ENCODE results near the gene ARHGEF38. TPM values are rescaled to one million over a fixed set of nuclear protein-coding genes. Genes with fewer than 3 reads are reported as not detected.

The ARHGEF38 gene
- total and polyA plus RNA-seq, 9 donors: 0.12 to 1.3 (median 0.24) TPM; not detected in 5

DNA sequence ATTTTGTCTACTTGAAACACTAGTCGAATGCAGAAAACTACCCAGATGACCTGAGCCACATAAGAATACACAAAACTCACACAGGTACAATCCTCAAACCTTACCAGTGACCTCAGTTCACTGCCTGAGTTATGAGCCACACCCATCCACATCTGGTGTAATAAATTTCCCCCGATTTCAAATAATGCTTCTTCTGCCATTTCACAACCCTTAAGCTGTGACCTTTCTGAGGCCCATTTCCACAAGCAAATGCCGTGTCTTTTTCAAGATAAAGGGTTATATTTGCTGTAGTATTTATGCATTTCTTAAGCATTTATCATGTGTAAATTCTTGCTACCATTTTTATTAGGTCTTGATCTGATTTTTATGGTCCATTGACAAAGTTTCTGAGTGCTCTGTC lies 1.8 kb upstream of the ARHGEF38 start:
- no peak for DNase-seq
- H3K9me3 ChIP-seq: no peaks in the 10 kb centered on the region
- WGBS, 3 donors: 63 to 67% (median 64%) methylated on average over 3 of the region's 3 CpGs
- no peak overlapping the region for H3K4me3 ChIP-seq
- H3K4me1 ChIP-seq (ENCODE audit: insufficient read depth): no peaks in the 10 kb centered on the region
- no peaks in the 10 kb centered on the region for H3K27me3 ChIP-seq
- TF ChIP-seq EP300 (IDR thresholded peaks at IDR 0.05) (no peak), POLR2A (IDR thresholded peaks at IDR 0.05) (no peak)
- TF ChIP-seq, protein P1, sequence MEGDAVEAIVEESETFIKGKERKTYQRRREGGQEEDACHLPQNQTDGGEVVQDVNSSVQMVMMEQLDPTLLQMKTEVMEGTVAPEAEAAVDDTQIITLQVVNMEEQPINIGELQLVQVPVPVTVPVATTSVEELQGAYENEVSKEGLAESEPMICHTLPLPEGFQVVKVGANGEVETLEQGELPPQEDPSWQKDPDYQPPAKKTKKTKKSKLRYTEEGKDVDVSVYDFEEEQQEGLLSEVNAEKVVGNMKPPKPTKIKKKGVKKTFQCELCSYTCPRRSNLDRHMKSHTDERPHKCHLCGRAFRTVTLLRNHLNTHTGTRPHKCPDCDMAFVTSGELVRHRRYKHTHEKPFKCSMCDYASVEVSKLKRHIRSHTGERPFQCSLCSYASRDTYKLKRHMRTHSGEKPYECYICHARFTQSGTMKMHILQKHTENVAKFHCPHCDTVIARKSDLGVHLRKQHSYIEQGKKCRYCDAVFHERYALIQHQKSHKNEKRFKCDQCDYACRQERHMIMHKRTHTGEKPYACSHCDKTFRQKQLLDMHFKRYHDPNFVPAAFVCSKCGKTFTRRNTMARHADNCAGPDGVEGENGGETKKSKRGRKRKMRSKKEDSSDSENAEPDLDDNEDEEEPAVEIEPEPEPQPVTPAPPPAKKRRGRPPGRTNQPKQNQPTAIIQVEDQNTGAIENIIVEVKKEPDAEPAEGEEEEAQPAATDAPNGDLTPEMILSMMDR (IDR thresholded peaks at IDR 0.05): no peak
- intact Hi-C loops (cut with DNase I): no loop called here
- no peak overlapping the region for H3K27ac ChIP-seq
- H3K36me3 ChIP-seq: no peaks in the 10 kb centered on the region

DNA sequence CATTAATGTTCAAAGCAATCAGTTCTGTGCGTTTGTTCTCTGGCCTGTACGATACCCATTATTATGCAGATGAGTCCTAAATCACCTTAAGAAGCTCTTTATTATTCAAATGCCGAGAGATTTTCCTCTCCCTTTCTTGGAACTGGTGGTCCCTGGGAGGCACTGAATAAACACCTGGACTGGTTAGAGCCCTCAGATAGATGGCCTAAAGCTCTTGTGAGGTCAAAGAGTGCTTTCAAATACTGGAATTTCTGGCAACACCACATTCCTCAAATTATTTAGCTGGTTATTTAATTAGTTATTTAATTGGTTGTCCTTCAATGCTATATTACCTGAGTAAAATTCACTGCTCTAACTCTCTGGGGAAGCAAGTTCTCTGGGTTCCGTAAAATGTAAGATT lies 3.0 kb downstream of the ARHGEF38 start:
- Histone ChIP-seq H3K4me3 (no peak overlapping the region), H3K9me3 (no peaks in the 10 kb centered on the region), H3K27me3 (no peaks in the 10 kb centered on the region), H3K4me1 (ENCODE audit: insufficient read depth) (no peaks in the 10 kb centered on the region), H3K27ac (no peak overlapping the region), H3K36me3 (no peaks in the 10 kb centered on the region)
- intact Hi-C loops (cut with DNase I): no loop called here
- TF ChIP-seq EP300 (IDR thresholded peaks at IDR 0.05) (no peak), POLR2A (IDR thresholded peaks at IDR 0.05) (no peak)
- TF ChIP-seq, protein P1 (IDR thresholded peaks at IDR 0.05): no peak
- no peak for DNase-seq
- WGBS, 3 donors: 64 to 67% (median 65%) methylated on average over 4 of the region's 4 CpGs

DNA sequence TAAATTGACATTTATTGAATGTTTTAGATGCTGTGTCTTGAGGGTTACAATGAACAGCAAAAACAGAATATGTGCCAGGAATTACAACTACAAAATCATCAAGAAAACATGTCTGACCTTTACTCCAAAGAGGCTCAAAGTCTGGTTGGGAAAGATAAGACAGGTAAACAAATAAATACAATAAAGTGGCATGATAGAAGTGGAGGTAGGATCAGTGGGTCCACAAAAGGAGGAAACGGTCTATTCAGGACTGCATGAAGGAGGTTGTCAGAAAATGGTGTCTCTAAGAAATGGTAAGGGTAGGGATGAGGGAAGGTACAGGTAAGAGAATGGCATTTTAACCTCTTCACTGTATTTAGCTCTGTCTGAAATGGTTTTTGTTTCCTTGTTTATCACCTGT lies 3.8 kb downstream of the ARHGEF38 start:
- Histone ChIP-seq H3K4me3 (no peak overlapping the region), H3K9me3 (no peaks in the 10 kb centered on the region), H3K36me3 (no peaks in the 10 kb centered on the region), H3K4me1 (ENCODE audit: insufficient read depth) (no peaks in the 10 kb centered on the region), H3K27me3 (no peaks in the 10 kb centered on the region), H3K27ac (no peak overlapping the region)
- WGBS, 3 donors: 80 to 82% (median 82%) methylated on average over 1 of the region's 1 CpG
- intact Hi-C loops (cut with DNase I): no loop called here
- no peak for DNase-seq
- TF ChIP-seq, protein P1 (IDR thresholded peaks at IDR 0.05): no peak
- no peak for TF ChIP-seq POLR2A (IDR thresholded peaks at IDR 0.05)
- TF ChIP-seq EP300 (IDR thresholded peaks at IDR 0.05): no peak

DNA sequence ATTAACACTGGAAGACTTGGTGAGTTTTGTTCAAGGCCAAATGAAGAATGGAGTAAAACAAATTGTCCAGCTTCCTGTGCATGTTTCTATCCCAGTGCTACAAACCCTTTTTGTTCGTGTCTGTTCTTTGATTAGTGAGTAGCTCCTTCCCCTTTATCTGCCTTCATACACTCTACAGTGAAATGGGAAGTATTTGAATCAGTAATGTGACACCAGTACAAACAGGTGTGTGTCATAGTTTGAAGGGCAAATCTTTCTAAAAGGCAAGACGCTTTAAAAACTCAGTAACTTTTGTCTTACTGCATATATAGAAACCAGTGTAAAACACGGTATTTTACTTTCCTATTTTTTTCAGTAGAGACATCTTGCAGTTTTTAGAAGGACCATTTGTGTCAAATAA lies 5.9 kb downstream of the ARHGEF38 start:
- Histone ChIP-seq H3K9me3 (no peaks in the 10 kb centered on the region), H3K27me3 (no peaks in the 10 kb centered on the region), H3K4me3 (no peak overlapping the region), H3K36me3 (no peaks in the 10 kb centered on the region), H3K4me1 (ENCODE audit: insufficient read depth) (no peaks in the 10 kb centered on the region), H3K27ac (no peak overlapping the region)
- WGBS, 3 donors: 48 to 63% (median 54%) methylated on average over 3 of the region's 3 CpGs
- intact Hi-C loops (cut with DNase I): no loop called here
- no peak for DNase-seq
- TF ChIP-seq, protein P1 (IDR thresholded peaks at IDR 0.05): no peak
- TF ChIP-seq EP300 (IDR thresholded peaks at IDR 0.05): no peak
- no peak for TF ChIP-seq POLR2A (IDR thresholded peaks at IDR 0.05)

All from ovary (tissue), 9 donors.